ENCODE results near the gene PPM1M.

- TF ChIP-seq EP300 (IDR thresholded peaks at IDR 0.05) (no peak), CTCF (IDR thresholded peaks at IDR 0.05) (no peak), POLR2A (IDR thresholded peaks at IDR 0.05) (no peak), POLR2AphosphoS5 (IDR thresholded peaks at IDR 0.05) (no peak)
Observed at GRCh38 chr3:52233108-52233591, 12.4 kb upstream of the PPM1M start.

Data from stomach (tissue), 4 donors.